Upper lobe of left lung (tissue), 6 donors: ENCODE results near the gene SIK3. TPM values are rescaled to one million over a fixed set of nuclear protein-coding genes. Genes with fewer than 3 reads are reported as not detected.
A peak's percentile ranks its signal among the peaks of the same experiment; 100 is the strongest.
"Not testable (repeated sequence)": the region's sequence is repeated elsewhere in the genome, so short reads cannot be mapped to it uniquely, and the experiment has no call there.

Experiments used
- ATAC-seq, 2 donors: fragments of 200-7000 bp; cut with Tn5 transposase; one replicate each; pipeline ENCODE4 v1.9.1; 2022; ENCODE audit warnings: mild to moderate bottlenecking in 2 of 2, moderate library complexity in 2 of 2; ENCODE audit not compliant: low FRiP score in 2 of 2
- DNase-seq, 2 donors: peaks; one replicate each; pipeline ENCODE4 v3.0.0-alpha.2; 2019 to 2020
- H3K27ac ChIP-seq, 4 donors: fragments of 200-600 bp; sonication (generic); one replicate each; pipeline ENCODE4 v1.5.1; 2016 to 2019
- H3K27me3 ChIP-seq, 4 donors: fragments of 200-600 bp; sonication (generic); one replicate each; pipeline ENCODE4 v1.5.1; 2017 to 2019
- H3K36me3 ChIP-seq, 4 donors: fragments of 200-600 bp; sonication (generic); one replicate each; pipeline ENCODE4 v1.5.1; 2016 to 2019
- H3K4me1 ChIP-seq, 4 donors: fragments of 200-600 bp; sonication (generic); one replicate each; pipeline ENCODE4 v1.5.1; 2018 to 2019
- H3K4me3 ChIP-seq, 4 donors: fragments of 200-600 bp; sonication (generic); one replicate each; pipeline ENCODE4 v1.5.1; 2017 to 2019; ENCODE audit warnings: mild to moderate bottlenecking in 2 of 4, moderate library complexity in 1 of 4
- H3K9me3 ChIP-seq, 4 donors: fragments of 200-600 bp; sonication (generic); one replicate each; pipeline ENCODE4 v1.5.1; 2018 to 2019
- CTCF ChIP-seq, 6 experiments: fragments of 450-650 bp in 4 of 6; fragments of 200-600 bp in 2 of 6; sonication (generic) in 2 of 6; IDR thresholded peaks; one replicate each; pipeline ENCODE4 v1.5.1; 2016 to 2019; ENCODE audit warnings: antibody characterized with exemption in 6 of 6
- EP300 ChIP-seq, 4 donors: sonication (generic); formaldehyde crosslinking; IDR thresholded peaks; one replicate each; pipeline ENCODE4 v1.5.1; 2017; ENCODE audit warnings: antibody characterized with exemption in 4 of 4, control low read depth in 2 of 4
- POLR2A ChIP-seq, 4 donors: fragments of 450-650 bp; IDR thresholded peaks; one replicate each; pipeline ENCODE4 v1.5.1; 2016 to 2017; ENCODE audit warnings: antibody characterized with exemption in 4 of 4, mild to moderate bottlenecking in 2 of 4
- POLR2AphosphoS5 ChIP-seq, 2 donors: sonication (generic); formaldehyde crosslinking; IDR thresholded peaks; one replicate each; pipeline ENCODE4 v1.5.1; 2017; ENCODE audit warnings: antibody characterized with exemption in 2 of 2
- WGBS, 2 donors: methylation state at CpG; one replicate each; pipeline ENCODE4 v1.1.5; 2017 to 2018; 5-methylcytosine and 5-hydroxymethylcytosine counted together
- total RNA-seq, 6 donors: library from RNA; depleted of rRNA in 4 of 6; stranded (reverse); fragments of >200 nt in 4 of 6; gene quantifications; one replicate each; pipeline versions ENCODE4 v1.1.0 to v1.2.1, GENCODE V29; 2016 to 2021
- donor health status: DM: no; HTN: no; CAD: no; lungs with moderate emphysema.
- donor health status: DM: no; HTN: yes; CAD: no; lungs with severe emphysema.

SIK3 gene
- total RNA-seq, 6 donors from 2014 or later: 26.9 to 115 (median 43.7) TPM

- H3K4me1 ChIP-seq: peaks cover 0 to 11% (median 0%) of the 10 kb centered on the region in 4 donors
- no peaks in the 10 kb centered on the region for H3K9me3 ChIP-seq
- 92 to 94% methylated on average over 6 of the region's 6 CpGs for WGBS, 2 donors
- ATAC-seq: no peak
- TF ChIP-seq CTCF (IDR thresholded peaks at IDR 0.05) (no peak), EP300 (IDR thresholded peaks at IDR 0.05) (no peak), POLR2AphosphoS5 (IDR thresholded peaks at IDR 0.05) (no peak), POLR2A (IDR thresholded peaks at IDR 0.05) (no peak)
- H3K27me3 ChIP-seq: no peaks in the 10 kb centered on the region
- no peak overlapping the region for H3K4me3 ChIP-seq
- DNase-seq: no peak
- no peaks in the 10 kb centered on the region for H3K36me3 ChIP-seq
- peak overlapping the region in 3 of 4 donors; percentile 38 to 88 (median 78) for H3K27ac ChIP-seq
Measured at GRCh38 chr11:116807601-116808261, 290.5 kb downstream of the SIK3 start.

DNA sequence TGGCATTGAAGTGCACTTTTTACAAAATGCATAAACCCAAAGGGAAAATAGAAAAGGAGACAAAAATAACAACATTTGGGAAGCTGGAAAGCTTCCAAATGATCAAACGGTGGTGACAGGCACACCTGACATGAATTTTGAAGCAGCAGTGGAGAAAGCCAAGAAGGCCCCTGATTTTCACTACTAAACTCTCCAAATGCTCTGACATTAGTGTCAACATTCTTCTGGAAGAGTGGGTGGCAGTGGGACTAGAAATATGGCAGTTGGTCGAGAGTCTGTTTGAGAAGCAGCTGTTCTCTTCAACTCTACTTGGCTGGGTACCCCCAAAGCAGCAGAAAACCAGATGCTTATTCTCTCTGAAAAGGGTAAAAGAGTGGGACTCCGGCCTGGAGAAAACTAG, 294.2 kb downstream of the SIK3 start:
- TF ChIP-seq EP300 (IDR thresholded peaks at IDR 0.05): no peak
- no peak for TF ChIP-seq POLR2AphosphoS5 (IDR thresholded peaks at IDR 0.05)
- TF ChIP-seq POLR2A (IDR thresholded peaks at IDR 0.05): no peak
- no peak for TF ChIP-seq CTCF (IDR thresholded peaks at IDR 0.05)
- Histone ChIP-seq H3K4me1 (peaks cover 0 to 11% (median 0%) of the 10 kb centered on the region in 4 donors), H3K4me3 (no peak overlapping the region), H3K27me3 (no peaks in the 10 kb centered on the region), H3K27ac (no peak overlapping the region), H3K36me3 (no peaks in the 10 kb centered on the region), H3K9me3 (no peaks in the 10 kb centered on the region)
- DNase-seq (no peak), ATAC-seq (no peak)
- 51 to 59% methylated on average over 3 of the region's 3 CpGs for WGBS, 2 donors

DNA sequence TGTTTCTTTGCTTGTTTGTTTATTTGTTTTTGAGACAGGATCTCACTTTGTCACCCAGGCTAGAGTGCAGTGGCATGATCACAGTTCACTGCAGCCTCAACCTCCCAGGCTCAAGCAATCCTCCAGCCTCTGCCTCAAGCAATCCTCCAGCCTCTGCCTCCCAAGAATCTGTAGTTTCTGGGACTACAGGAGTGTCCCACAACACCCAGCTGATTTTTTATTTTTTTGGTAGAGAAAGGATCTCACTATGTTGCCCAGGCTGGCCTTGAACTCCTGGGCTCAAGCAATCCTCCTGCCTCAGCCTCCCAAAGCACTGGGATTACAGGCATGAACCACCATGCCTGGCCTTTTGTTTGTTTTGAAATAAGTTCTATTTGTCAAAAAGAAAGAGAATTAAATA, 296.6 kb downstream of the SIK3 start:
- H3K27me3 ChIP-seq, H3K36me3 ChIP-seq, H3K4me1 ChIP-seq, H3K4me3 ChIP-seq, DNase-seq, H3K27ac ChIP-seq, ATAC-seq, H3K9me3 ChIP-seq: not testable (repeated sequence)

DNA sequence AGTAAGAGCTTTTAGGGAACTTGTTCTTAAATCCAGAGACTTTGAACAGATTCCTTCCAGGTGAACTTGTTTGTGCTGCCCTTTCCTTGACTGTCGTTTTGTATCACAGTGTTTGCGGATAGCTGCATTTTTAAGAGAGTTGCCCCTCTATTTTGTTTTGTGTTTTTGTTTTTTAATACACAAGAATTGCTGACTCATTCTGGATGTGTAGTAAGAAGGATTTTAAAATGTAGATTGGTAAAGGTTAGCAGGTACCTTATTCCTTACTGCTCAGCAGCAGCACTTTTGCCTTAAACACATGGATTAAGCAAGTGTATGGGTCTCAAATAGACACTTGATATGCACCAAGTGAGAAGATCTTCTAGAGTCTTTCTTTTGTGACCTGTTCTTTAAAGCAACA, 297.6 kb downstream of the SIK3 start:
- H3K9me3 ChIP-seq: no peaks in the 10 kb centered on the region
- no peak overlapping the region for H3K27ac ChIP-seq
- DNase-seq: no peak
- no peak overlapping the region for H3K4me3 ChIP-seq
- WGBS, 2 donors: 92 to 97% methylated on average over 2 of the region's 2 CpGs
- H3K27me3 ChIP-seq: no peaks in the 10 kb centered on the region
- TF ChIP-seq POLR2AphosphoS5 (IDR thresholded peaks at IDR 0.05): no peak
- H3K36me3 ChIP-seq: no peaks in the 10 kb centered on the region
- ATAC-seq: no peak
- no peaks in the 10 kb centered on the region for H3K4me1 ChIP-seq

GRCh38 chr11:116798368-116798767, 299.9 kb downstream of the SIK3 start:
- ATAC-seq (no peak), DNase-seq (no peak)
- no peaks in the 10 kb centered on the region for H3K9me3 ChIP-seq
- H3K4me3 ChIP-seq: no peak overlapping the region
- no peaks in the 10 kb centered on the region for H3K27me3 ChIP-seq
- H3K27ac ChIP-seq: no peak overlapping the region
- no peaks in the 10 kb centered on the region for H3K36me3 ChIP-seq
- TF ChIP-seq POLR2AphosphoS5 (IDR thresholded peaks at IDR 0.05) (no peak), POLR2A (IDR thresholded peaks at IDR 0.05) (no peak), CTCF (IDR thresholded peaks at IDR 0.05) (no peak), EP300 (IDR thresholded peaks at IDR 0.05) (no peak)
- no peaks in the 10 kb centered on the region for H3K4me1 ChIP-seq
- WGBS, 2 donors: 81 to 84% methylated on average over 5 of the region's 5 CpGs

DNA sequence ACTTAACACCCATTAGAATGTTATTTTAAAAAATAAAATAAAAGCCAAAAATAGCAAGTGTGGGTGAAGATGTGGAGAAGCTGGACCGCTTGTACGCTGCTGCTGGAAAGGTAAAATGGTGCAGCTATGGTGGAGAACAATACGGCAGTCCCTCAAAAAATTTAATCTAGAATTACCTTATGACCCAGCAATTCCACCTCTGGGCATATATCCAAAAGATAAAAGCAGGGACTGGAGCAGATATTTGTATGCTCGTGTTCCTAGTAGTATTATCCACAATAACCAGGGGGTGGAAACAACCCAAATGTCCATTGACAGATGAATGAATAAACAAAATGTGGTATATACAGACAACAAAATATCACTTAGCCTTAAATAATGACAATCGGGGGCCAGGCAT, 300.4 kb downstream of the SIK3 start:
- H3K9me3 ChIP-seq: no peaks in the 10 kb centered on the region
- ATAC-seq: no peak
- no peak overlapping the region for H3K27ac ChIP-seq
- WGBS, 2 donors: 77 to 87% methylated on average over 5 of the region's 5 CpGs
- H3K36me3 ChIP-seq: no peaks in the 10 kb centered on the region
- no peak overlapping the region for H3K4me3 ChIP-seq
- no peak for DNase-seq
- no peaks in the 10 kb centered on the region for H3K27me3 ChIP-seq
- TF ChIP-seq POLR2A (IDR thresholded peaks at IDR 0.05): no peak
- TF ChIP-seq POLR2AphosphoS5 (IDR thresholded peaks at IDR 0.05): no peak
- no peak for TF ChIP-seq CTCF (IDR thresholded peaks at IDR 0.05)
- no peak for TF ChIP-seq EP300 (IDR thresholded peaks at IDR 0.05)
- no peaks in the 10 kb centered on the region for H3K4me1 ChIP-seq
